Measurements from ENCODE around the gene ACBD4.
A peak's percentile ranks its signal among the peaks of the same experiment; 100 is the strongest.
"Not testable (repeated sequence)": the region's sequence is repeated elsewhere in the genome, so short reads cannot be mapped to it uniquely, and the experiment has no call there.

The ACBD4 gene

DNA sequence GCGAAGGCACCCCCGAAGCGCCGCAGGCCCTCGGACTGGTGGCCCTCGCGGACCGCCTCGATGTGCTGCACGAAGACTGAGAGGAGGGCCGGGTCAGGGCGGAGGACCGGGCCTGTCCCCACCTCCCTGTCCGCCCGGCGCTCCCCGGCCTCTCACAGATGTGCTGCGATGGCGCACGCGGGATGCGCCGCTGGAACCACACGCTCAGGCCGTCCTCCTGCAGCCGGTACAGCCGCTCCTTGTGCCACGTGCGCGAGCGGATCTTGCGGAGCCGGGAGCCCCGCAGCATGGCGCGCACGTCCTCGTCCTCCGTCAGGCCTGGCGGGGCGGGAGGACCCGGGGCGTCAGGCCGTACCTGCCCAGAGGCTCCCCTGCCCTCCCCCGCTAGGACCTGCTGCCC lies 14.4 kb upstream of the ACBD4 start:
- no peak for DNase-seq

DNA sequence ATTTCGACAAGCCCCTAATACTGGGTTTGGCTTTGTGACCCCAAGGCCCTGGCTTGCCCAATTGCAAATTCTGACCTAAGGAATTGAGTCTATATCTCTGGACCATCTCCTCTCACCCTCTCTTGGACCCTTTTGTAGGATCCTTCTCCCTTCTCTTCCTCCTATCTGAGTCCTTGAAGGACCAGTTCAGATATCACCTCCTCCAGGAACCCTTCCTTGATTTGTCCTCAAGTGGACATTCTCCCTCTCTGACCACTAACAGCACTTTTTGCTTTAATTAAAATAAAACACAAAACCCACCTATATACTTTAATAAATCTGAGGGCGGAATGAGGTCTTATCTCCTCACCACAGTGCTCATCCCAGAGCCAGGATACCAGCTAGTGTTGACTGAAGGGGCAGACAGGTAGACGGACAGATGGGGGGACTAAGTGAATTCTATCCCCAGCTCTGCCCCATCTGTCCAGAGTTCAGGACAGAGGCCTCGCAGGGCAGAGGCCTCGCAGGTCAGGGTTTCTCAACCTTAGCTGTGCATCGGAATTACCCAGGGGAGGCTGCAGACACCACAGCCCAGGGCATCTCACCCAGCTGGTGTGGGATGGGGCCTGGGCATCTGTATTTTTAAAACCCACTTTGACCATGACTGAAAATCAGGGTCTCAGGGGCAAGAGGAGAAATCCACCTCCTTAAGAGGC lies 12.3 kb upstream of the ACBD4 start:
- no peak for DNase-seq

DNA sequence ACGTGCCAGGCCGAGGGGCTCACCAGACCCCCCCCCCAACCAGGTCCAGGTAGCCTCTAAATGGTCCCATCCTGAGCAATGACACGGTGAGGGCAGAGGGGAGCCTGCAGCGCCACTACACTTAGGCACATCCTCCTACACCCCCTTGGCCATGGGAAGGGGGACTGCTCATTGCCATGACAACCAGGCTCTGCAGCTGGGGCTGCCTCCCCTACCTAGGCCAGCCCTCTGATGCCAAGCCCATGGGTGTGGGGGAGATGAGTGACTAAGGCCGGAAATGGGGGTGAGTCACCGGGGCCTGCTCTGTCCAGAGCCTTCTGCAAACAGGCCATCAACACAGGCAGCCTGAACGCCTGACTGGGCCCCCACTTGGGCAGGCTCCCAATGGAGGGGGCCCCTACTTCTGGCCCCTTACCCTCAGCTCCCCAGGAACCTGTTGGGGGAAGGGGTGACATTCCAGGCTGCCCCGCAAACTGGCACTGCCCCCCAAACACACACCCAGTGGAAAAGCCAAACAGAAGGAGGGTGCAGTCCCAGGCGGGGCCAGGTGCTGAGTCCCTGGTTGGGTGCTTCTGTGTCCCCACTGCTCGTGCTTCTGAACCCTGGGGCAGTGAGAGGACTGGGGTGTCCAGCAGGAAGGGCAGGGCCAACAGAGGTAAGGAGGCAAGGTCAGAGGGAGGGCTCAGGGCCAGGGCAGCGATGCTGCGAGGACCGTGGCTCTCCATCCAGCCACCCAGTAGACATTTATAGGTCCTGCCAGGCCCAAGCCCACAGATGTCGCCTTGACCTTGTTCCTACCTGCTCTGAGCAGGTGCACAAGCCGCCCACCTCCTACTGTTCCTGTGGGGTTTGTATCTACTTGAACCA lies 11.3 kb upstream of the ACBD4 start:
- no peak for DNase-seq

DNA sequence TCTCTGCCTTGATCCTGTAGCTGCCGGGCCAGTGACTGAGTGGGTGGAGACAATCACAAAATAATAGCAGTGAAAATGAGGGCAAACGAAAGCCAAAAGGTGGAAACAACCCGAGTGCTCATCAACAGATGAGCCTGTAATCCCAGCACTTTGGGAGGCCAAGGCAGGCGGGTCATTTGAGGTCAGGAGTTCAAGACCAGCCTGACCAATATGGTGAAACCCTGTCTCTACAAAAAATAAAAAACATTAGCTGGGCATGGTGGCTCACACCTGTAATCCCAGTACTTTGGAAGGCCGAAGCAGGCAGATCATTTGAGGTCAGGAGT lies 10.7 kb upstream of the ACBD4 start:
- not testable (repeated sequence) for DNase-seq

DNA sequence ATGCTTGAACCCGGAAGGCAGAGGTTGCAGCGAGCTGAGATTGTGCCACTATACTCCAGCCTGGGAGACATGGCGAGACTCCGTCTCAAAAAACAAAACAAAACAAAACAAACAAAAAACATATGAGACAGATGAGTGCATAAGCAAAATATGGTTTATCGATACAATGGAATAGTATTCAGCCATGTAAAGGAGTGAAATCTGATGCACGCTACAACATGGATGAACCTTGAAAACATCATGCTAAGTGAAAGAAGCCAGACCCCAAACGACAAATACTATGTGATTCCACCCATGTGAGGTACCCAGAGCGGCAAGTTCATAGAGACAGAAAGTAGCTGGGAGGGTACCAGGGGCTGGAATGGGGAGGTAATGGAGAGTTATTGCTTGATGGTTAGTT lies 10.0 kb upstream of the ACBD4 start:
- DNase-seq: no peak

DNA sequence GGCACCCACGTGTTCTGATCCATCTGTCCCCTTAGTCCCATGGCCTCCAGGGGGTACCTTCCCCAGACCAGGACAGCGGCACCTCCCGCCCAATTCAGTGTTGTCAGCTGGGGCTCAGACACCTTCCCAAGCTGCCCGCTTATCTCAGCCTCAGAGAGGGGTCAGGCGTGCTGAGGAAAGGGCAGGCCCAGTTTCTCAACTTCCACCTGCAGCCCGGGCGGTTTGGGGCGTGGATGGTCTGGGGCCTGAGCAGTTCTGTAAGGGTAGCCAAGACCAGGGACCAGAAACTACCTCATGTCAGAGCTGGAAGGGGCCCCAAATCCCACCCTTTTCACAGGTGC lies 8.3 kb upstream of the ACBD4 start:
- DNase-seq: no peak

DNA sequence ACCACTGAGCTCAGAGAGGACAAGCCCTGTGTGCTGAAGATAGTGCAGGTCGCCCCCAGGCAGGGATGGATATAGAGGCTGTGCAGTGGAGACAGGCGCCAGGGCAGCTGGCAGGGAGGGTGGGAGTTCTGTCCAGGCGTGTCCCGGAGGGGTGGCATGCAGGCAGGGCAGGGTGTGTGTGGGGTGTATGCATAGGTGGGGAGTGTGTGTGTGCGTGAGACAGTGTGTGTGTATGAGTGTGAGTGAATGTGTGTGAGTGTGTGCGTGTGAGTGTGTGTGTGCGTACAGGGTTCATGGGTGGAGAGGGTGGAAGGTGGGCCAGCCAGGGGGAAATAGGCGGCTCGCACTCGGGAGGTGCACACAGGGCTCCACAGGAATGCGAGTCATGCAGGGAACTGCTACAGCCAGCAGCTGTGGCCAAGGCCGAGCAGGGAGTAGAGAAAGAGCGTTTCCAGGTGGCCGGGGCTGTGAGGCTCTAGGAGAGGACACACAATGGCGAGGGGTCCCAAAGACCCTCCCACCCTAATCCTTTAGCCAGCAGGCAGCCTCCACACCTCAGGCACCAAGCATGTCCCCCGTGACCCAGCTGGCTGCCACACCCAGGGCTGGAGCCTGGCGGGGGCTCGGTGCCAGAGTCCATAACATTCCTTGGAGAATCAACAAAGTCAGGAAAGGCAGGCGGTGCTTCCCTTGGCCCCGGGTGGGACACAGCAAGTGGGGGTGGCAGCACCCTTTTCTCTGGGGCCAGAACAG lies 7.8 kb upstream of the ACBD4 start:
- no peak for DNase-seq

DNA sequence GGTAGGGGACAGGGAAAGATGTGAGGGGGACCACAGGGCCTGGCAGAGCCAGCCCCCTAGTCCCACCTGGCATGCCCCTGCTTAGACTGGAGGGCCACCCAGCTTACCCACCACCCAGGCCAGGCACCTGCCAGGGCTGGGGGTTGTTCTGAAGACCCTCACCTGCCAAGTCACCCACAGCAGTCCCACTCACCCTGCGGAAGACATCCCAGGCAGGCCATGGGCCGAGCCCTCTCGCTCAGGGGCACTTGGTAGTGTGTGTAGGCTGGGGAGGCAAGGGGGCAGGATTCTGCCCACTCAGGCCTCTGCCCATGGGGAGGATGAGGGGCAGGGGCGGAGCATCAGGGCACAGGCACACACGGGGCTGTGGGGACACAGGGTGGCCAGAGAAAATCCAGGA lies 7.2 kb upstream of the ACBD4 start:
- no peak for DNase-seq

DNA sequence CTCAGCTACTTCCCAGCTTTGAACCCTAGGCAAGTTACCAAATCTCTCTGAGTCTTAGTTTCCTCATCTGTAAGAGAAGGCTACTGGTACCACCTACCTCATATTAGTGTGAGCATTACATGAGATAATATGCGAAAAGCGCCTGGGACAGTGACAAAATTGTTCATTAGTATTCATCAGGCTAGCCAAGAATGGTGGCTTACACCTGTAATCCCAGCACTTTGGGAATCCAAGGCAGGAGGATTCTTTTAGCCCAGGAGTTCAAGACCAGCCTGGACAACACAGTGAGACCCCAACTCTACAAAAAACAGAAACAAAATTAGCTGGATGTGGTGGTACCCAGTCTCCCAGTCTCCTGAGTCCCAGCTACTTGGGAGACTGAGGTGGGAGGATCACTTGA lies 6.5 kb upstream of the ACBD4 start:
- DNase-seq: no peak

DNA sequence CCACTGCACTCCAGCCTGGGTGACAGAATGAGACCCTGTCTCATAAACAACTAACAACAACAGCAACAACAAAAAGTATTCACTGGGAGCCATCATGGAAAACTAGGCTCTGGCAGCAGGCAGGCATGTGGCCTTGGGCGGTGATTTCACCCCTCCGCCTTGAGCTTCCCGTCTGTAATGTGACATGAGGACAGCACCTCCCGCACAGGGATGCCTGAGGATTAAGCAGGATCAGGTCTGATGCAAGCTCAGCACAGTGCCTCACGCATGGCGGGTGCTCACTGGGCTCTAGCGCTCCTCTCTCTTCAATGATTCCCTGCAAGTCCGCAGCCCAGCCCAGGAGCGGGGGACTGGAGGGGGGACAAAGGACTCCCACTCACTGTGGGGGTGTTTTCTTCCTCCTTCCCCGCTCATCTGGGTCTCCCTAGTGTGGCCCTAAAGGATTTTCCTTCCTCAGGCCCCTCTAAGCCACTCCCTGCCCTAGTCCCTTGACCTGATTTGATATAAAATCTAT lies 6.0 kb upstream of the ACBD4 start:
- DNase-seq: no peak

DNA sequence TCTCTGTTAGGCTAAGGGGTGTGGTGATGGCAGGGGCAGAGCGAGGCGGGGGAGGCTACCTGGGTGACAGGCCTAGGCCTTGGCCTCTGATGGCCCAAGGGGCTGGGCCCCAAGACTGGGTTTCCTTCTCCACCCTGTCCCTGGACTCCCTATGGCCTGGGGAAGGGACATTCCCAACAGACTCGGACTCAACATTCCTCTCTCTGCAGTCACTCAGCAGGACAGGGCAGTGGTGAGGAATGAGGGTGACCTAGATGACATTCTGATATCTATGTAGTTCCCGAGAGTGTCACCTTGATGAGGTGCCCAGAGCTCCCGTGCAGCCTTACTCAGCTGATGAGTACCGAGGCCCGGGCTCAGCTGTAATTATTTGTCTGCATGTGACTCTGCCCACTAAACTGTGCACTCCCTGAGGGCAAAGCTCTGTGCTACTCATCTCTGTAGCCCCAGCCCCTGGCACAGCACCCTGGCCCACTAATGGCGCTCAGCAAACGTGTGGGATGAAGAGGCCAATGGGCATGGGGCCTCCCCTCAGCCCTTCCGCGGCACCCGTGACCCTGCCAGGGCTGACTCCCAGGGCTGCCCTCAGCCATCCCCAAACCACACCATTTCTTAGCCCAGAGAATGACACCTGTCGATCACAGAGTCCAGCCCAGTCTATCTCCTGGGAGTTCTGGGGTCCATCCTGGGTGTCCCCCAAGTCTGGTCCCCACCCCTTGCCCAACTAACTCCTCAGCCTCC lies 5.4 kb upstream of the ACBD4 start:
- DNase-seq: no peak

DNA sequence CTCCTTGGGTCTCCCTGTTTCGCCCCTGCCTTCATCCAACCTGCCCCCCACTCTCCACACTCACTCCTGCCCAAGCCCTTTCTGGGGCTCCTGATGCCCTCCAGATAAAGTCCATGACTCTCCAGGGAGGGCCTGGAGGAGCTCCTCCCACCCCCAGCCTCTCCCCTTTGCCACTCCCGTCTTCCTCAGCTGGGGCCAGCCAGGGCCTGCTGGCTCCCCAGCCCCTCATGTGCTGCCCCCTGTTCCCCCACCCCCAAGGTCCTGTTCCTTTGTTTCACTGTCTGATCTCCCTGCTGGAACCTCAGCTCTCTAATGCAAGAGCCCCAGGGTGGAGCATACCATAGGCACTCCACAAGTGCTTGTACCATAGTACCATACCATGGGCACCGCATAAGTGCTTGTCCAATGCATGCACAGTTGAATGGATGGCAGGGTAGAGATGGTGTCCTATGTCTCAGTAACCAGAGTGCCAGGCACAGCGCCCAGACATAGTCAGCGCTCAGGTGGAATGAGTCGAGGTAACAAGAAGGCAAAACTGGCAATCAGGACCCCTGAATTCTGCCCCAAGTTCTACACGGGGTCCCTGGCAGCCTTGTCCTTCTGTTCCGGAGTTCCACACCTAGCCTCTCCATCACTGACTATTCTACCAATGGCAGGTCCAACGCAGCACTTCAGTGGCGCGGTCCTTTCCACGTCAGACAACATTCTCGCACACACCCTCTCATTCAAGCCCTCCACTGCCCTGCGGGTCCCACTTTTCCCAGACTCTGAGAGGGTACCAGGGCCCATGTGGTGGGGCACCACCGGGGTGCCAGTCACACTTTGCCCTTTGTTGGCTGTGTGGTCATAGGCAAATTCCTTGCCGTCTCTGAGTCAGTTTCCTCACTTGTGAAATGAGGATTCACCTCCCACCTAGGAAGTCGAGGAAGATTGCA lies 4.5 kb upstream of the ACBD4 start:
- no peak for DNase-seq

DNA sequence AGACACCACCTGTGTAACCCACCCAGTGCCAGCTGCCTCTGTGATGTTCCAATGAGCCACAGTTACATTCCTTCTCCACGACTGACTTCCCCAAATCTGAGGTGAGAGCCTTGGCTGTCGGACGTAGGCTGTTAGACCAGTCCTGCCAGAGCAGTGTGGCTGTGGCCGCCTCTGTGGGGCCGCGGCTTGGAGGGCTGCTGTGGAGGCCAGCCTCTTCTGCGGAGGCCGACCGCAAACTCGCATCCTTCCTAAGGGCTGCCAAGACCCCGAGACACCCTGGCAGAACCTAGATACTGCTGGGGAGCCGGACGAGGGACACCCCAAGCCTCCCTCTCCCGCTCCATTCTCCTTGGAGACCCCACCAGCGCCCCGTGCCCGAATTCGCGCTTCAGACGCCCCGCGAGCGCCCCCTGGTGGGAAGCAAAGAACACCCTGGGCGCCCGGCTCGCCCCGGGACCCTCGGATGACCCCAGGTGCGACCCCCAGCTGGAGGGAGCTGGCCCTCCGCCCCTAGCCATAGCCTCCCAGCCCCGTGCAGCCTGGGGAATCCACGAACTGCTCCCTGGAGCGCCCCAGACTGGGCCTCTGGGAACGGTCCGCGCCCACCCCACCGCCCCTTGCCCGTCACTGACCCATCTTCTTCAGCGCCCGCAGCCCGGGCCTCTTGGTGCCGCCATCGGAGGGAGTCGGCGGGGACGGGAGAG lies 3.7 kb upstream of the ACBD4 start:
- peak; percentile 27 for DNase-seq

DNA sequence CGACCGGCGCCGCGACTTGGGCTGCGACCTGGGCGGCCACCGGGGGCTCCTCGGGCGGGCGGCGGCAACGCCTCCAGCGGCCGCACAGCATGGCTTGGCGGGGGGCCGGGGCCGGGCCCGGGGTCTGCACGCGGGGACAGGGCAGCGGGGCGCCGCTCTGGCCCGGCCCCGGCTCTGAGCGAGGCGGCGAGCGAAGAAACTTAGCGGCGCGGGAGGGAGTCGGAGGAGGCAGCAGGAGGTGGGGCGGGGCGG lies 3.2 kb upstream of the ACBD4 start, which contains the start of gene PLCD3:
PLCD3 (minus strand) TSS at position 196 of the 252 bp plus-strand sequence; CDS start at position 91, 105 bp downstream.
- no peak for DNase-seq

DNA sequence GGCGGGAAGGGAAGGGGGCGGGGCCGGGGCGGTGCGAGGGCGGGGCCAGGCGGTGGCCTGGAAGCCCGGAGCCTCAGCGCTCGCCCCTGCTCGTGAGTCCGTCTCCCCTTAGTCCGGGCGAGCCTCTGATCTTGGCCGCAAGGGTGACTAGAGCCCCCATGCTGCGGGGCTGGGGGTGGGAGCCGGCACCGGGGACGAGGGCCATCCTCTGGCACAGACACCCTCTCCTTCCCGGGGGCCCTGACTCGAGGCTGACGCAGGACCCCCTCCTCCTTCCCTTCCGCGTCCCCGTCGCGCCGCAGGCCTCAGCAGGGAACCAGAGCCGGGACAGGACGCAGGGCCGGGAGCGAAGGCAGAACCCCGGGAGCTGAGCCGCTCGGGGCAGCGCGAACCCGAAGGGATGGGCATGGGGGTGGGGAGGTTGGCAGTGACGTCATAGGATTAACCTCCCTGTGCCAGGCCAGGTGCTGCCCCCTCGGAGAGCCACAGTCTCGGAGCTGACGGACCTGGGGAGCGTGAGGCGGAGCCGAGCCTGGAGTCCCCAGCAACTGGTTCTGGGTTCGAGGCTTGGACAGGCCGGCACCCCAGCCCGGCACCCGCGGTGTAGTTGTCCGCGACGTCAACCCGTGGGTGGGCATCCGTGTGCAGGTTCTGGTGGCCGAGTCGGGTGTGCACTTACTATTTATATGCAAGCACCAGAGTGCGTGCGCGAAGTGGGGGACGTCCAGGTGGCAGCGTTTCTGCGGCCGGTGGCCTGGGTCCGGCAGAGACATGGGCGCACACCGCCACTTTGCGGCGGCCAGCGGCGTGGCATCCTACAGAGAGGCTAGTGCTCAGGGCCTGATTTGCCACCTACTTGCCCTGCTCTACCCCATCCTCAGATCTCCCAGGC lies 2.7 kb upstream of the ACBD4 start:
- DNase-seq: peak; percentile 75

DNA sequence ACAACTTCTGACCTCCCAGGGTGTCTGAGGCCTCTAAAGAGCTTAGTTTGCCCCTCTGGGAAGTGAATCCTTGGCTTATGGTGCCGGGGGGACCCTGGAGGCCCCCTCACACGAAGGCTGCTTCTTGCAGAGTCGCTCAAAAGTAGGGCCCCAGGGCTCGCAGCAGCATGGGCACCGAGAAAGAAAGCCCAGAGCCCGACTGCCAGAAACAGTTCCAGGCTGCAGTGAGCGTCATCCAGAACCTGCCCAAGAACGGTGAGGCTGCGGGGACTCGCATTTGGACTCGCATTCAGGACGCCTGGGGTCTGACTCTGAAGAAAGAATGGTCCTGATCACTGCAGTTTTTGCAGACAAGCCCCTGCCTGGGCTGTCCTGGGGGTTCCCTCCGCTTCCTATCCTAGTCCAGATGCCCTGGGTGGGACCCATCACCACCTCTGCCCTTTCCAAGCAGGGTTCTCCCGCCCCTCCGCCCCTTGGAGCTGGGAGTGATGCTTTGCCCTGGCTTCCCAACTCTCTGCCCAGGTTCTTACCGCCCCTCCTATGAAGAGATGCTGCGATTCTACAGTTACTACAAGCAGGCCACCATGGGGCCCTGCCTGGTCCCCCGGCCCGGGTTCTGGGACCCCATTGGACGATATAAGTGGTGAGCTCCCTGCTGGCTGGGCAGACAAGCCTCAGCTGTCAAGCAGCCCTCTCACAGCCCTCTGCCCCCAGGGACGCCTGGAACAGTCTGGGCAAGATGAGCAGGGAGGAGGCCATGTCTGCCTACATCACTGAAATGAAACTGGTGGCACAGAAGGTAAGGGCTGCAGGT lies 698 bp downstream of the ACBD4 start:
- no peak for DNase-seq

DNA sequence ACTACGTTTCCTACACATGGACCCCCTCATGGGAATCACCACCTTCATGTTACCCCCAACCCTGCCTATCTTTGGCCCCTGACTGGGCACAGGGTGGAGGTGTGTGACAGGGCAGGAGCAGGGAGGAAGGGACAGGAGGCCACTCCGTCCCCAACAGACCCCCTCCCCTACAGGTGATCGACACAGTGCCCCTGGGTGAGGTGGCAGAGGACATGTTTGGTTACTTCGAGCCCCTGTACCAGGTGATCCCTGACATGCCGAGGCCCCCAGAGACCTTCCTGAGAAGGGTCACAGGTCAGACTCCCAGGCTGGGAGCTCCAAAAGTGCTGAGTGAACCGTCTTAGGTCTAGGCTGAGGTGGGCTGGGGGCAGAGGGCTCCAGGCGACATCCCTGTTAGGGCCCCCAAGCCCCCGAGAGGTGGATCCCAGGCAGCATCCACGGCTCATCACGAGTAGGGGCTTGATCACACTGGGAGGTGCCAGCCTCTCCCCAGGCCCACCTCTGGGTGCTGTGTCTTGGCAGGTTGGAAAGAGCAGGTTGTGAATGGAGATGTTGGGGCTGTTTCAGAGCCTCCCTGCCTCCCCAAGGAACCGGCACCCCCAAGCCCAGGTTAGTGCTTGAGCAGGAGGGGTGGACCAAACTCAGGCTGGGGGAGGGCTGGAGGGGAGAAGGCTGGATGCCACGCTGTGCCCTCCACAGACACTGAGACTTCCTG lies 1.5 kb downstream of the ACBD4 start:
- DNase-seq: no peak

DNA sequence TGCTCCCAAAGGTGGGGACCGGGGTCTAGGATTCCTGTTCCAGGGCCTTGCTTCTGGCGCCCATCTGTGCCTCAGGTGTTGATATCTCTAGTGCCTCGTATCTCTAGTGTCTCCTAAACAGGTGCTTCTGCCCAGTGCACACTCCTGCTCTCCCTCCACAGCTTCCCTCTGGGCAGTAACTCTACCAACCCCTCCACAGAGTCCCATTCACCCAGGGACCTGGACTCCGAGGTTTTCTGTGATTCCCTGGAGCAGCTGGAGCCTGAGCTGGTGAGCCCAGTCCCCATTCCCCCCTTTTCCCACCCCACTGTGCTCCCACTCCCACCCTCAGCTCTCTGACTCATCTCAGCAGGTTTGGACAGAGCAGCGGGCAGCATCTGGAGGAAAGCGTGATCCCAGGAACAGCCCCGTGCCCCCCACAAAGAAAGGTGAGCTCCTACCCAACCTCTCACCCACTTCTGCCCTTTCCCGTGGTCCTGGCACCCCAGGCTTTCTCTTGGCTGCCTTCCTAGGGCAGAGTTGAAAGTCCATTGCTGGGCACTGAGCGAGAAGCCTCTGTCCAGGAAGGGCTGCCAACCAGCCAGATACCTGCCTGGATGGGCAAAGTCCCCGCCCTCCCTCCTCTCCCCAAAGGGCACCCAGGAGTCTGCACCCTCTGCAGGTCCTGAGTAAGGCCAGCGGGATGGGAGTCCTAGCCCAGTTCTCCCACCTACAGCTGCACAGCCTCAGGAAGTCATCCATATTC lies 2.2 kb downstream of the ACBD4 start:
- no peak for DNase-seq
